Measurements from ENCODE around the gene TNFSF15. TPM values are rescaled to one million over a fixed set of nuclear protein-coding genes. Genes with fewer than 3 reads are reported as not detected.

The TNFSF15 gene
- total and polyA plus RNA-seq, 7 donors: 0.03 to 0.13 (median 0.04) TPM; not detected in 2

GRCh38 chr9:114847492-114848417, 41.9 kb upstream of the TNFSF15 start:
- DNase-seq (no peak), ATAC-seq (no peak)
- Histone ChIP-seq H3K27me3 (ENCODE audit: insufficient read depth in 3 of 3, low read length in 2 of 3) (no peaks in the 10 kb centered on the region), H3K27ac (no peak overlapping the region), H3K36me3 (ENCODE audit: insufficient read depth in 1 of 2, low read depth in 1 of 2) (no peaks in the 10 kb centered on the region), H3K4me3 (no peak overlapping the region), H3K4me1 (no peaks in the 10 kb centered on the region), H3K9me3 (no peaks in the 10 kb centered on the region)
- intact Hi-C loops (cut with DNase I): no loop called here
- 90 to 95% (median 94%) methylated on average over 4 of the region's 4 CpGs for WGBS, 3 donors
- no peak for TF ChIP-seq CTCF (IDR thresholded peaks at IDR 0.05)

- 95 to 96% (median 96%) methylated on average over 5 of the region's 5 CpGs for WGBS, 3 donors
- TF ChIP-seq CTCF (IDR thresholded peaks at IDR 0.05): no peak
- intact Hi-C loops (cut with DNase I): no loop called here
These were observed 39.5 kb upstream of the TNFSF15 start for GRCh38 chr9:114845373-114845772.

GRCh38 chr9:114844766-114845165, 38.9 kb upstream of the TNFSF15 start:
- intact Hi-C loops (cut with DNase I): no loop called here
- no peak for TF ChIP-seq CTCF (IDR thresholded peaks at IDR 0.05)
- Histone ChIP-seq H3K36me3 (ENCODE audit: insufficient read depth in 1 of 2, low read depth in 1 of 2) (no peaks in the 10 kb centered on the region), H3K9me3 (no peaks in the 10 kb centered on the region), H3K27me3 (ENCODE audit: insufficient read depth in 3 of 3, low read length in 2 of 3) (no peaks in the 10 kb centered on the region), H3K27ac (no peak overlapping the region), H3K4me1 (no peaks in the 10 kb centered on the region), H3K4me3 (no peak overlapping the region)
- WGBS, 3 donors: 25 to 49% (median 31%) methylated on average over 3 of the region's 3 CpGs
- no peak for ATAC-seq
- no peak for DNase-seq

More at GRCh38 chr9:114845373-114845772, 39.5 kb upstream of the TNFSF15 start:
- Histone ChIP-seq H3K36me3 (ENCODE audit: insufficient read depth in 1 of 2, low read depth in 1 of 2) (no peaks in the 10 kb centered on the region), H3K27ac (no peak overlapping the region), H3K9me3 (no peaks in the 10 kb centered on the region), H3K27me3 (ENCODE audit: insufficient read depth in 3 of 3, low read length in 2 of 3) (no peaks in the 10 kb centered on the region), H3K4me3 (no peak overlapping the region), H3K4me1 (no peaks in the 10 kb centered on the region)
- ATAC-seq: no peak
- DNase-seq: no peak

GRCh38 chr9:114837923-114838322, 32.1 kb upstream of the TNFSF15 start:
- ATAC-seq (no peak), DNase-seq (no peak)
- intact Hi-C loops (cut with DNase I): no loop called here
- no peak overlapping the region for H3K27ac ChIP-seq
- no peaks in the 10 kb centered on the region for H3K36me3 ChIP-seq (ENCODE audit: insufficient read depth in 1 of 2, low read depth in 1 of 2)
- H3K9me3 ChIP-seq: no peaks in the 10 kb centered on the region
- no peaks in the 10 kb centered on the region for H3K4me1 ChIP-seq
- no peak for TF ChIP-seq CTCF (IDR thresholded peaks at IDR 0.05)
- H3K27me3 ChIP-seq (ENCODE audit: insufficient read depth in 3 of 3, low read length in 2 of 3): no peaks in the 10 kb centered on the region
- no peak overlapping the region for H3K4me3 ChIP-seq
